ENCODE results near the gene CCDC187.

DNA sequence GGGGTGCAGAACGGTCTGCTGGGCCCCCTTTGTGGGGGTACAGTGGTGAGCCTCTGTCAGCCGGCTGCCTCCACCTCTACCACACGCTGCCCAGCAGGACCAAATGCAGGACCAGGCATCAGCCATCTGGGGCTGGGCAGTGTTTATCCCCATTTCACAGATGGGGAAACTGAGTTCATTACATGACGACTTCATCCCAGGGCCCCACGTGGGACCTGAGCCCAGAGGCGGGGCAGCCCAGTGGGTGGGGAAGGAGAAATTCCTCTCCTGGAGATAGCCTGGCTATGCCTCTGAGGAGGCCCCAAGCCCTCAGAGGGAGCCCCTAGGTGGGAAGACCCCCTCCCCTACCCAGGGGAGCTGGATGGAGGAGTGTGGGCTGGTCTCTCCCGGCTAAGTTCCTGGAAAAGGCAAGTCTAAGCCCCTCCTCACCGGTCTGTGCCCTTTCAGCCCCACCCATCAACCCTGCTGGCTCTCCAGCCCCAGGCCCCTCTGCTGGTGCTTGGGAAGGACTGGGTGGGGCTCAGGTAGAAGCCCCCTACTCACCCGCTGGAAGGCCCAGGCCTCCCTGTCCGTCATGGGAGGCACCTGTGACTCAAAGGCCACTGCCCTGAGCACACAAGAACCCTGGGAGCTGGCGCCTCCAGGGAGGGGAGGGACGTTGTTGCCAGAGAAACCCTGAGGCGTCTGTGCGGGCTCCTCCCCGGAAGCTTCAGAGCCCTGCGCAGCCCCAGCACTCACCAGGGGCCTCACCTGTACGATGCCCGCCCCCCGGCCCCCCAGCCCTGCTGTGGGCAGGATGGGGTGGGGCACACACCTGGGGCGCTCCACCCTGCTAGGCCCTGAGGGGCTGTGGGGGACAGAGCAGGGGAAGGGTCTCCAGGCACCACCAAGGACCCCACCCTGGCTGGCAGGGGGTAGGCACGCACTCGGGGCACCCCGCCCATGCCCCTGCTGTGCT is 7.4 kb upstream of the CCDC187 start:
- TF ChIP-seq BHLHE40 (IDR thresholded peaks at IDR 0.05; ENCODE audit: low read depth, low read length) (no peak), POLR2A (IDR thresholded peaks at IDR 0.05; ENCODE audit: low read depth, low read length) (no peak), CHD1 (IDR thresholded peaks at IDR 0.05; ENCODE audit: low read depth, low read length) (no peak), FOS (IDR thresholded peaks at IDR 0.05; ENCODE audit: low read depth, low read length) (no peak)
- TF ChIP-seq, protein P1, sequence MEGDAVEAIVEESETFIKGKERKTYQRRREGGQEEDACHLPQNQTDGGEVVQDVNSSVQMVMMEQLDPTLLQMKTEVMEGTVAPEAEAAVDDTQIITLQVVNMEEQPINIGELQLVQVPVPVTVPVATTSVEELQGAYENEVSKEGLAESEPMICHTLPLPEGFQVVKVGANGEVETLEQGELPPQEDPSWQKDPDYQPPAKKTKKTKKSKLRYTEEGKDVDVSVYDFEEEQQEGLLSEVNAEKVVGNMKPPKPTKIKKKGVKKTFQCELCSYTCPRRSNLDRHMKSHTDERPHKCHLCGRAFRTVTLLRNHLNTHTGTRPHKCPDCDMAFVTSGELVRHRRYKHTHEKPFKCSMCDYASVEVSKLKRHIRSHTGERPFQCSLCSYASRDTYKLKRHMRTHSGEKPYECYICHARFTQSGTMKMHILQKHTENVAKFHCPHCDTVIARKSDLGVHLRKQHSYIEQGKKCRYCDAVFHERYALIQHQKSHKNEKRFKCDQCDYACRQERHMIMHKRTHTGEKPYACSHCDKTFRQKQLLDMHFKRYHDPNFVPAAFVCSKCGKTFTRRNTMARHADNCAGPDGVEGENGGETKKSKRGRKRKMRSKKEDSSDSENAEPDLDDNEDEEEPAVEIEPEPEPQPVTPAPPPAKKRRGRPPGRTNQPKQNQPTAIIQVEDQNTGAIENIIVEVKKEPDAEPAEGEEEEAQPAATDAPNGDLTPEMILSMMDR (conservative IDR thresholded peaks at IDR 0.05; ENCODE audit: low read depth, low read length) = no peak
- TF ChIP-seq, protein P2, sequence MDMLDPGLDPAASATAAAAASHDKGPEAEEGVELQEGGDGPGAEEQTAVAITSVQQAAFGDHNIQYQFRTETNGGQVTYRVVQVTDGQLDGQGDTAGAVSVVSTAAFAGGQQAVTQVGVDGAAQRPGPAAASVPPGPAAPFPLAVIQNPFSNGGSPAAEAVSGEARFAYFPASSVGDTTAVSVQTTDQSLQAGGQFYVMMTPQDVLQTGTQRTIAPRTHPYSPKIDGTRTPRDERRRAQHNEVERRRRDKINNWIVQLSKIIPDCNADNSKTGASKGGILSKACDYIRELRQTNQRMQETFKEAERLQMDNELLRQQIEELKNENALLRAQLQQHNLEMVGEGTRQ (IDR thresholded peaks at IDR 0.05; ENCODE audit: low read depth, low read length) = no peak
